ENCODE results near the gene EPB41L4A. TPM values are rescaled to one million over a fixed set of nuclear protein-coding genes. Genes with fewer than 3 reads are reported as not detected.

The EPB41L4A gene
- polyA plus RNA-seq, 4 donors, result 0.67 to 11.5 (median 2.9) TPM

- Histone ChIP-seq H3K27me3 (ENCODE audit: control insufficient read depth in 3 of 3, insufficient read depth in 3 of 3, low read length in 3 of 3) (peaks cover 0 to 2% (median 0%) of the 10 kb centered on the region in 3 donors), H3K36me3 (ENCODE audit: control insufficient read depth in 3 of 3, insufficient read depth in 2 of 3, low read depth in 1 of 3, low read length in 3 of 3) (peaks cover 7 to 14% (median 8%) of the 10 kb centered on the region in 3 donors), H3K27ac (ENCODE audit: low read depth in 1 of 3, low read length in 2 of 3) (peak overlapping the region in 2 of 3 donors; percentile 19 to 85), H3K4me3 (ENCODE audit: low read depth in 1 of 3, low read length in 3 of 3) (peak overlapping the region; percentile 71 to 93 (median 81)), H3K9me3 (ENCODE audit: control insufficient read depth in 2 of 2, insufficient read depth in 1 of 2, low read depth in 1 of 2, low read length in 1 of 2) (peaks cover 0 to 3% of the 10 kb centered on the region in 2 donors), H3K4me1 (ENCODE audit: control insufficient read depth in 3 of 3, insufficient read depth in 2 of 3, low read depth in 1 of 3, low read length in 2 of 3) (peaks cover 0 to 6% (median 0%) of the 10 kb centered on the region in 3 donors)
- WGBS, 3 donors, result 0 to 1% (median 0%) methylated on average over 8 of the region's 8 CpGs
- peak in 1 of 2 donors; percentile 14 for DNase-seq
- no peak for FAIRE-seq
Observed at GRCh38 chr5:112161392-112161748, 257.7 kb downstream of the EPB41L4A start.

GRCh38 chr5:112160652-112161391 is 258.3 kb downstream of the EPB41L4A start:
- WGBS, 3 donors, result 0 to 1% (median 1%) methylated on average over 55 of the region's 55 CpGs
- H3K9me3 ChIP-seq (ENCODE audit: control insufficient read depth in 2 of 2, insufficient read depth in 1 of 2, low read depth in 1 of 2, low read length in 1 of 2), result peaks cover 0 to 3% of the 10 kb centered on the region in 2 donors
- H3K4me3 ChIP-seq (ENCODE audit: low read depth in 1 of 3, low read length in 3 of 3), result peak overlapping the region; percentile 71 to 93 (median 81)
- peaks cover 7 to 10% (median 8%) of the 10 kb centered on the region in 3 donors for H3K36me3 ChIP-seq (ENCODE audit: control insufficient read depth in 3 of 3, insufficient read depth in 2 of 3, low read depth in 1 of 3, low read length in 3 of 3)
- DNase-seq (peak; percentile 89 to 96), FAIRE-seq (no peak)
- peaks cover 0 to 2% (median 0%) of the 10 kb centered on the region in 3 donors for H3K27me3 ChIP-seq (ENCODE audit: control insufficient read depth in 3 of 3, insufficient read depth in 3 of 3, low read length in 3 of 3)
- H3K27ac ChIP-seq (ENCODE audit: low read depth in 1 of 3, low read length in 2 of 3), result peak overlapping the region; percentile 15 to 85 (median 80)
- H3K4me1 ChIP-seq (ENCODE audit: control insufficient read depth in 3 of 3, insufficient read depth in 2 of 3, low read depth in 1 of 3, low read length in 2 of 3), result peaks cover 0 to 6% (median 0%) of the 10 kb centered on the region in 3 donors

- Histone ChIP-seq H3K27me3 (ENCODE audit: control insufficient read depth in 3 of 3, insufficient read depth in 3 of 3, low read length in 3 of 3) (peaks cover 0 to 2% (median 0%) of the 10 kb centered on the region in 3 donors), H3K36me3 (ENCODE audit: control insufficient read depth in 3 of 3, insufficient read depth in 2 of 3, low read depth in 1 of 3, low read length in 3 of 3) (peaks cover 3 to 8% (median 6%) of the 10 kb centered on the region in 3 donors), H3K4me3 (ENCODE audit: low read depth in 1 of 3, low read length in 3 of 3) (no peak overlapping the region), H3K4me1 (ENCODE audit: control insufficient read depth in 3 of 3, insufficient read depth in 2 of 3, low read depth in 1 of 3, low read length in 2 of 3) (peaks cover 0 to 6% (median 0%) of the 10 kb centered on the region in 3 donors), H3K9me3 (ENCODE audit: control insufficient read depth in 2 of 2, insufficient read depth in 1 of 2, low read depth in 1 of 2, low read length in 1 of 2) (peaks cover 0 to 3% of the 10 kb centered on the region in 2 donors), H3K27ac (ENCODE audit: low read depth in 1 of 3, low read length in 2 of 3) (no peak overlapping the region)
- FAIRE-seq (no peak), DNase-seq (no peak)
- WGBS, 3 donors, result 60 to 64% (median 62%) methylated on average over 5 of the region's 5 CpGs
Observed at GRCh38 chr5:112159435-112159834, 259.6 kb downstream of the EPB41L4A start.

- peaks cover 0 to 2% (median 0%) of the 10 kb centered on the region in 3 donors for H3K27me3 ChIP-seq (ENCODE audit: control insufficient read depth in 3 of 3, insufficient read depth in 3 of 3, low read length in 3 of 3)
- FAIRE-seq, result no peak
- no peak overlapping the region for H3K4me3 ChIP-seq (ENCODE audit: low read depth in 1 of 3, low read length in 3 of 3)
- peaks cover 0 to 2% (median 0%) of the 10 kb centered on the region in 3 donors for H3K4me1 ChIP-seq (ENCODE audit: control insufficient read depth in 3 of 3, insufficient read depth in 2 of 3, low read depth in 1 of 3, low read length in 2 of 3)
- H3K36me3 ChIP-seq (ENCODE audit: control insufficient read depth in 3 of 3, insufficient read depth in 2 of 3, low read depth in 1 of 3, low read length in 3 of 3), result no peaks in the 10 kb centered on the region
- WGBS, 3 donors, result 60 to 76% (median 74%) methylated on average over 3 of the region's 3 CpGs
- no peak overlapping the region for H3K27ac ChIP-seq (ENCODE audit: low read depth in 1 of 3, low read length in 2 of 3)
- no peak for DNase-seq
- peaks cover 0 to 3% of the 10 kb centered on the region in 2 donors for H3K9me3 ChIP-seq (ENCODE audit: control insufficient read depth in 2 of 2, insufficient read depth in 1 of 2, low read depth in 1 of 2, low read length in 1 of 2)
Observed at GRCh38 chr5:112156211-112156610, 262.9 kb downstream of the EPB41L4A start.

GRCh38 chr5:112154940-112155686 is 264.0 kb downstream of the EPB41L4A start:
- Histone ChIP-seq H3K9me3 (ENCODE audit: control insufficient read depth in 2 of 2, insufficient read depth in 1 of 2, low read depth in 1 of 2, low read length in 1 of 2) (no peaks in the 10 kb centered on the region), H3K27ac (ENCODE audit: low read depth in 1 of 3, low read length in 2 of 3) (no peak overlapping the region), H3K4me1 (ENCODE audit: control insufficient read depth in 3 of 3, insufficient read depth in 2 of 3, low read depth in 1 of 3, low read length in 2 of 3) (no peaks in the 10 kb centered on the region), H3K36me3 (ENCODE audit: control insufficient read depth in 3 of 3, insufficient read depth in 2 of 3, low read depth in 1 of 3, low read length in 3 of 3) (no peaks in the 10 kb centered on the region), H3K4me3 (ENCODE audit: low read depth in 1 of 3, low read length in 3 of 3) (no peak overlapping the region), H3K27me3 (ENCODE audit: control insufficient read depth in 3 of 3, insufficient read depth in 3 of 3, low read length in 3 of 3) (peaks cover 0 to 2% (median 0%) of the 10 kb centered on the region in 3 donors)
- no peak for FAIRE-seq
- no peak for DNase-seq

GRCh38 chr5:112149727-112150126 is 269.4 kb downstream of the EPB41L4A start:
- Histone ChIP-seq H3K27ac (ENCODE audit: low read depth in 1 of 3, low read length in 2 of 3) (no peak overlapping the region), H3K9me3 (ENCODE audit: control insufficient read depth in 2 of 2, insufficient read depth in 1 of 2, low read depth in 1 of 2, low read length in 1 of 2) (no peaks in the 10 kb centered on the region), H3K27me3 (ENCODE audit: control insufficient read depth in 3 of 3, insufficient read depth in 3 of 3, low read length in 3 of 3) (no peaks in the 10 kb centered on the region), H3K36me3 (ENCODE audit: control insufficient read depth in 3 of 3, insufficient read depth in 2 of 3, low read depth in 1 of 3, low read length in 3 of 3) (no peaks in the 10 kb centered on the region), H3K4me1 (ENCODE audit: control insufficient read depth in 3 of 3, insufficient read depth in 2 of 3, low read depth in 1 of 3, low read length in 2 of 3) (no peaks in the 10 kb centered on the region), H3K4me3 (ENCODE audit: low read depth in 1 of 3, low read length in 3 of 3) (no peak overlapping the region)
- DNase-seq (no peak), FAIRE-seq (no peak)
- 71 to 83% (median 78%) methylated on average over 4 of the region's 4 CpGs for WGBS, 3 donors

- H3K9me3 ChIP-seq (ENCODE audit: control insufficient read depth in 2 of 2, insufficient read depth in 1 of 2, low read depth in 1 of 2, low read length in 1 of 2), result no peaks in the 10 kb centered on the region
- 58 to 66% (median 59%) methylated on average over 6 of the region's 6 CpGs for WGBS, 3 donors
- no peaks in the 10 kb centered on the region for H3K36me3 ChIP-seq (ENCODE audit: control insufficient read depth in 3 of 3, insufficient read depth in 2 of 3, low read depth in 1 of 3, low read length in 3 of 3)
- H3K27ac ChIP-seq (ENCODE audit: low read depth in 1 of 3, low read length in 2 of 3), result no peak overlapping the region
- no peaks in the 10 kb centered on the region for H3K4me1 ChIP-seq (ENCODE audit: control insufficient read depth in 3 of 3, insufficient read depth in 2 of 3, low read depth in 1 of 3, low read length in 2 of 3)
- no peak overlapping the region for H3K4me3 ChIP-seq (ENCODE audit: low read depth in 1 of 3, low read length in 3 of 3)
- H3K27me3 ChIP-seq (ENCODE audit: control insufficient read depth in 3 of 3, insufficient read depth in 3 of 3, low read length in 3 of 3), result no peaks in the 10 kb centered on the region
- peak; percentile 70 to 73 for DNase-seq
- peak; percentile 65 for FAIRE-seq
Observed at GRCh38 chr5:112146323-112147226, 272.5 kb downstream of the EPB41L4A start.

- H3K27ac ChIP-seq (ENCODE audit: low read depth in 1 of 3, low read length in 2 of 3), result no peak overlapping the region
- FAIRE-seq (no peak), DNase-seq (no peak)
- no peaks in the 10 kb centered on the region for H3K27me3 ChIP-seq (ENCODE audit: control insufficient read depth in 3 of 3, insufficient read depth in 3 of 3, low read length in 3 of 3)
- no peaks in the 10 kb centered on the region for H3K9me3 ChIP-seq (ENCODE audit: control insufficient read depth in 2 of 2, insufficient read depth in 1 of 2, low read depth in 1 of 2, low read length in 1 of 2)
- WGBS, 3 donors, result 67 to 82% (median 69%) methylated on average over 1 of the region's 1 CpG
- no peaks in the 10 kb centered on the region for H3K36me3 ChIP-seq (ENCODE audit: control insufficient read depth in 3 of 3, insufficient read depth in 2 of 3, low read depth in 1 of 3, low read length in 3 of 3)
- H3K4me1 ChIP-seq (ENCODE audit: control insufficient read depth in 3 of 3, insufficient read depth in 2 of 3, low read depth in 1 of 3, low read length in 2 of 3), result no peaks in the 10 kb centered on the region
- H3K4me3 ChIP-seq (ENCODE audit: low read depth in 1 of 3, low read length in 3 of 3), result no peak overlapping the region
Observed at GRCh38 chr5:112143690-112144089, 275.4 kb downstream of the EPB41L4A start.
